IMR-90 (cell line): Measurements from ENCODE around the gene TUBGCP3. TPM values are rescaled to one million over a fixed set of nuclear protein-coding genes. Genes with fewer than 3 reads are reported as not detected.

Experiments used
- ATAC-seq: fragments of 200-7000 bp; cut with Tn5 transposase; 2 replicates; pipeline ENCODE4 v1.9.1; 2020; ENCODE audit warnings: low read depth, mild to moderate bottlenecking, moderate library complexity
- BruUV-seq: library from RNA; stranded (reverse); fragments of 400-500 nt; replicated peaks from 2 replicates; lab custom pipeline; 2021; lab: Mats Ljungman, UMichigan
- CTCF ChIA-PET: fragments of 300-600 bp; formaldehyde crosslinking; extraction: SDS; loops from one replicate; lab custom pipeline; 2021; ENCODE audit warnings: antibody characterized with exemption; lab: Yijun Ruan, JAX
- POLR2A ChIA-PET: fragments of 300-600 bp; sonication (Branson Sonifier 250); formaldehyde crosslinking; loops from one replicate; lab custom pipeline; 2022; ENCODE audit warnings: antibody characterized with exemption; ENCODE audit not compliant: unreplicated experiment; lab: Charles Lee
- DNase-seq: peaks from one replicate; pipeline ENCODE4 v3.0.0; 2013
- H2AFZ ChIP-seq: replicated peaks from 2 replicates; pipeline ENCODE3; 2013; ENCODE audit warnings: low read length, mild to moderate bottlenecking; ENCODE audit not compliant: poor library complexity
- H2AK5ac ChIP-seq: 2 replicates; pipeline ENCODE4 v1.6.1; 2013; ENCODE audit warnings: low read depth, low read length, inconsistent platforms
- H2AK9ac ChIP-seq: replicated peaks from 2 replicates; pipeline ENCODE3; 2013; ENCODE audit warnings: mild to moderate bottlenecking, low read depth, low read length, moderate library complexity; ENCODE audit not compliant: poor library complexity
- H2BK120ac ChIP-seq: 2 replicates; pipeline ENCODE4 v1.6.1; 2013; ENCODE audit warnings: low read depth, low read length, inconsistent platforms
- H2BK15ac ChIP-seq: 3 replicates; pipeline ENCODE4 v1.6.1; 2013; ENCODE audit warnings: low read depth, low read length, inconsistent platforms
- H2BK20ac ChIP-seq: 2 replicates; pipeline ENCODE4 v1.6.1; 2013; ENCODE audit warnings: low read depth, mild to moderate bottlenecking, inconsistent platforms, low read length, moderate library complexity
- H2BK5ac ChIP-seq: 2 replicates; pipeline ENCODE4 v1.6.1; 2013; ENCODE audit warnings: mild to moderate bottlenecking, low read depth, low read length, inconsistent platforms; ENCODE audit not compliant: poor library complexity, severe bottlenecking
- H3K14ac ChIP-seq: replicated peaks from 2 replicates; pipeline ENCODE4 v1.6.1; 2013; ENCODE audit warnings: low read depth, low read length, inconsistent platforms
- H3K18ac ChIP-seq: 2 replicates; pipeline ENCODE4 v1.6.1; 2013; ENCODE audit warnings: low read depth, low read length, control low read depth
- H3K23ac ChIP-seq: 2 replicates; pipeline ENCODE4 v1.6.1; 2013; ENCODE audit warnings: low read depth, low read length, inconsistent platforms
- H3K27ac ChIP-seq: 2 replicates; pipeline ENCODE4 v1.5.1; 2013; ENCODE audit warnings: mild to moderate bottlenecking, control low read depth, low read length; ENCODE audit not compliant: insufficient read depth
- H3K27me3 ChIP-seq: 2 replicates; pipeline ENCODE4 v1.6.1; 2013; ENCODE audit warnings: low read length; ENCODE audit not compliant: control insufficient read depth, insufficient read depth
- H3K36me3 ChIP-seq: 2 replicates; pipeline ENCODE4 v1.6.1; 2013; ENCODE audit warnings: low read length, mixed read lengths; ENCODE audit not compliant: control insufficient read depth, insufficient read depth
- H3K4ac ChIP-seq: 2 replicates; pipeline ENCODE4 v1.6.1; 2013; ENCODE audit warnings: low read depth, low read length, inconsistent platforms
- H3K4me1 ChIP-seq: 2 replicates; pipeline ENCODE4 v1.6.1; 2013; ENCODE audit warnings: low read length, mixed read lengths; ENCODE audit not compliant: control insufficient read depth, insufficient read depth
- H3K4me2 ChIP-seq: 2 replicates; pipeline ENCODE4 v1.6.1; 2013; ENCODE audit warnings: low read depth, mild to moderate bottlenecking, control low read depth, low read length, moderate library complexity
- H3K4me3 ChIP-seq: 2 replicates; pipeline ENCODE4 v1.5.1; 2013; ENCODE audit warnings: low read depth, mild to moderate bottlenecking, control low read depth, low read length, moderate library complexity; ENCODE audit not compliant: insufficient read depth
- H3K56ac ChIP-seq: 2 replicates; pipeline ENCODE4 v1.6.1; 2013; ENCODE audit warnings: low read length, inconsistent platforms; ENCODE audit not compliant: insufficient read depth; ENCODE audit errors: extremely low read depth
- H3K79me1 ChIP-seq, 2 experiments: 2 replicates each; pipeline ENCODE4 v1.6.1; 2013; ENCODE audit warnings: low read length in 2 of 2, inconsistent platforms in 1 of 2, low read depth in 1 of 2
- H3K9ac ChIP-seq: 2 replicates; pipeline ENCODE4 v1.6.1; 2013; ENCODE audit warnings: low read depth, low read length, control low read depth
- H3K9me1 ChIP-seq: 2 replicates; pipeline ENCODE4 v1.6.1; 2013; ENCODE audit warnings: low read length, inconsistent platforms; ENCODE audit not compliant: insufficient read depth
- H3K9me3 ChIP-seq: 2 replicates; pipeline ENCODE4 v1.6.1; 2013; ENCODE audit warnings: low read length; ENCODE audit not compliant: control insufficient read depth, insufficient read depth
- H4K20me1 ChIP-seq: 2 replicates; pipeline ENCODE4 v1.6.1; 2013; ENCODE audit warnings: low read length, inconsistent platforms; ENCODE audit not compliant: insufficient read depth
- H4K5ac ChIP-seq: 2 replicates; pipeline ENCODE4 v1.6.1; 2013; ENCODE audit warnings: mild to moderate bottlenecking, low read depth, low read length, control low read depth
- H4K8ac ChIP-seq, 2 experiments: 2 replicates each; pipeline ENCODE4 v1.6.1; 2013; ENCODE audit warnings: low read depth in 2 of 2, low read length in 2 of 2, control low read depth in 1 of 2, inconsistent platforms in 1 of 2
- H4K91ac ChIP-seq: 2 replicates; pipeline ENCODE4 v1.6.1; 2013; ENCODE audit warnings: low read depth, low read length, inconsistent platforms; ENCODE audit not compliant: insufficient read depth
- BHLHE40 ChIP-seq: fragments of 150-350 bp; IDR thresholded peaks from 2 replicates; pipeline ENCODE4 v1.6.1; 2016; ENCODE audit warnings: mild to moderate bottlenecking, low read depth, low read length
- FOS ChIP-seq: fragments of 150-350 bp; IDR thresholded peaks from 2 replicates; pipeline ENCODE4 v1.6.1; 2016; ENCODE audit warnings: low read depth, low read length
- MAFK ChIP-seq: IDR thresholded peaks from 2 replicates; pipeline ENCODE4 v1.6.1; 2012; ENCODE audit warnings: low read depth, low read length, improper control_type of control experiment
- MAZ ChIP-seq: IDR thresholded peaks from 2 replicates; pipeline ENCODE4 v1.6.1; 2012; ENCODE audit warnings: low read depth, mild to moderate bottlenecking, low read length, improper control_type of control experiment, moderate library complexity, borderline replicate concordance
- POLR2A ChIP-seq: IDR thresholded peaks from 2 replicates; pipeline ENCODE4 v1.6.1; 2012; ENCODE audit warnings: mild to moderate bottlenecking, low read depth, low read length
- RCOR1 ChIP-seq: IDR thresholded peaks from 2 replicates; pipeline ENCODE4 v1.6.1; 2012; ENCODE audit warnings: mild to moderate bottlenecking, low read length, improper control_type of control experiment; ENCODE audit not compliant: insufficient replicate concordance
- RFX5 ChIP-seq: IDR thresholded peaks from 2 replicates; pipeline ENCODE4 v1.8.0; 2012; ENCODE audit warnings: low read depth, mild to moderate bottlenecking, low read length, moderate library complexity
- SMC3 ChIP-seq: fragments of 150-350 bp; IDR thresholded peaks from 2 replicates; pipeline ENCODE4 v1.6.1; 2016; ENCODE audit warnings: low read depth, mild to moderate bottlenecking, antibody characterized with exemption, low read length, moderate library complexity
- WGBS, 2 experiments: methylation state at CpG; one replicate each; pipeline versions ENCODE4 v1.1.5 to v1.1.7; 2013; ENCODE audit warnings: missing lambda C conversion rate in 2 of 2; ENCODE audit not compliant: insufficient read length in 1 of 2; ENCODE audit errors: extremely low coverage in 2 of 2; 5-methylcytosine and 5-hydroxymethylcytosine counted together
- dilution Hi-C: fragments of 300-500 bp; cut with HindIII; formaldehyde crosslinking; loops from one replicate; pipeline ENCODE4 v1.14.3; 2018; ENCODE audit warnings: low sequenced_read_pairs; ENCODE audit not compliant: unreplicated experiment
- in situ Hi-C: fragments of 300-500 bp; cut with MboI; formaldehyde crosslinking; loops from 3 replicates; pipeline ENCODE4 v1.14.3; 2019; ENCODE audit warnings: low sequenced_read_pairs, inconsistent platforms, mixed read lengths
- intact Hi-C: fragments of 100-400 bp; cut with micrococcal nuclease; formaldehyde crosslinking; loops from 2 replicates; pipeline ENCODE4 v1.10.0; 2022
- polyA plus RNA-seq, 3 experiments: library from polyadenylated mRNA; depleted of rRNA; stranded (reverse); fragments of >200 nt; gene quantifications; 2 replicates each; pipeline ENCODE4 v1.2.3, GENCODE V29; 2012; ENCODE audit warnings: low replicate concordance in 1 of 3
- total RNA-seq: library from RNA; depleted of rRNA; stranded (reverse); fragments of >200 nt; gene quantifications from 2 replicates; pipeline ENCODE4 v1.2.3, GENCODE V29; 2012

Gene TUBGCP3
- total and polyA plus RNA-seq, 2 of the 4 experiments (the other 2 are of a cell fraction) = 16.0 to 17.8 TPM

DNA sequence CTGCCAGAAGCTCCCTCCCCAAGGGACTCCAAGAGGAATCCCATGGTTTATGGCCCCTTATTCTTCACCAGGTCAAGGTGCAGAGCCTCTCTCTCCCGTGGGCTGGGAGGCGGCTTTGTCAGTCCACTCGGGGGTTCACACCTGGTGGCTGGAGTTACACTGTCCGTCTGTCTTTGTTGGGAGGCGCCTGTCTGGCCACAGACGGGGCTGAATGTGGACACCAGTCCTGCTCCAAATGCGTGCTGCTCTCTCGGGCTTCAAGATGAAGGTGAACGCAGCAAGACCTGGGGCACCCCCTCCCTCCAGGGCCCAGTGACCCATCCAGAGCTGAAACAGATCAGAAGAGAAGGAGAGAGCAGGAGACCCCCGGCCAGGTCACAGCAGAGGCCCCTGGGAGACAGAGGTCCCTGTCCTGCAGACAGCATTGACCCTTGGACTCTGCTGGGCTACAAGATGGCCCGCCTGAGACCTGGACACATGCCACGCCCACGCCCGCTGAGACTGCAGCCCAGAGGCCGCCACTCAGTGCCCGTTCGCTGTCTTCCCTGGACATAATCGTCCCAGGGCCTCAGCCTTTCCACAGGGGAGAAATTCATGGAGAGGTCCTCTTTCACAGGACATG lies 29.9 kb upstream of the TUBGCP3 start:
- H2BK20ac ChIP-seq = no peak overlapping the region
- POLR2A ChIA-PET = no interaction called here

More for the DNA sequence above, 29.9 kb upstream of the TUBGCP3 start:
- H2BK120ac ChIP-seq = no peak overlapping the region
- no peak overlapping the region for H3K14ac ChIP-seq
- H4K5ac ChIP-seq = no peak overlapping the region
- no peak overlapping the region for H2BK5ac ChIP-seq
- no peak overlapping the region for H4K8ac ChIP-seq
- no peak for TF ChIP-seq RFX5
- no peak for TF ChIP-seq MAFK
- no peak for TF ChIP-seq FOS
- TF ChIP-seq RCOR1 = no peak
- no peak for TF ChIP-seq POLR2A
- no peak for TF ChIP-seq BHLHE40
- TF ChIP-seq SMC3 = no peak
- TF ChIP-seq MAZ = no peak
- ATAC-seq = no peak
- CTCF ChIA-PET = no interaction called here
- H2AK5ac ChIP-seq = no peak overlapping the region
- 75% methylated on average over 11 of the region's 18 CpGs; no CpG with 5 or more reads in 1 of the 2 experiments for WGBS, 2 experiments
- dilution Hi-C loops = no loop called here
- no peak overlapping the region for H2AFZ ChIP-seq
- H3K4me3 ChIP-seq = no peak overlapping the region
- no peaks in the 10 kb centered on the region for H3K4me1 ChIP-seq
- H3K79me1 ChIP-seq = no peaks in the 10 kb centered on the region
- BruUV-seq = no TSS peak
- no peaks in the 10 kb centered on the region for H3K9me3 ChIP-seq
- no peak overlapping the region for H3K27ac ChIP-seq
- peaks cover 43% of the 10 kb centered on the region for H3K27me3 ChIP-seq
- no peak overlapping the region for H3K4ac ChIP-seq
- H4K20me1 ChIP-seq = no peaks in the 10 kb centered on the region; the same call in 1 of the 2 replicates
- no peak for DNase-seq
- in situ Hi-C loops = loop anchor here (10.0 to 25.0 kb wide), 2 partner anchors 257 to 531 kb away; no protein-coding TSS in a partner anchor
- H2AK9ac ChIP-seq = no peak overlapping the region
- H2BK15ac ChIP-seq = no peak overlapping the region
- no peak overlapping the region for H3K9ac ChIP-seq
- no peaks in the 10 kb centered on the region for H3K36me3 ChIP-seq
- H3K4me2 ChIP-seq = no peak overlapping the region
- H3K23ac ChIP-seq = no peak overlapping the region
- no peak overlapping the region for H4K91ac ChIP-seq
- intact Hi-C loops = loop anchor here (1.0 kb wide), 2 partner anchors 12 to 256 kb away; no protein-coding TSS in a partner anchor
- H3K9me1 ChIP-seq = no peaks in the 10 kb centered on the region
- H3K18ac ChIP-seq = no peak overlapping the region
- H3K56ac ChIP-seq = no peak overlapping the region
